Cortex of kidney (tissue), 1 donor: ENCODE data around the gene NGDN.
"Not testable (repeated sequence)": the region's sequence is repeated elsewhere in the genome, so short reads cannot be mapped to it uniquely, and the experiment has no call there.

ENCODE experiments used
- DNase-seq: peaks from one replicate; lab custom pipeline; 2025; lab: John Stamatoyannopoulos, UW

The NGDN gene

GRCh38 chr14:23439107-23439835, 30.2 kb upstream of the NGDN start:
- no peak for DNase-seq

- DNase-seq, result no peak
These were observed 28.4 kb upstream of the NGDN start for GRCh38 chr14:23441076-23441475.

GRCh38 chr14:23442721-23443356, 26.7 kb upstream of the NGDN start:
- no peak for DNase-seq

- DNase-seq, result no peak
These were observed 26.1 kb upstream of the NGDN start for GRCh38 chr14:23443411-23443812.

- no peak for DNase-seq
These were observed 25.6 kb upstream of the NGDN start for GRCh38 chr14:23443881-23444280.

GRCh38 chr14:23444314-23444713, 25.2 kb upstream of the NGDN start:
- DNase-seq, result no peak

GRCh38 chr14:23445773-23446172, 23.7 kb upstream of the NGDN start:
- DNase-seq, result no peak

GRCh38 chr14:23446291-23446851, 23.1 kb upstream of the NGDN start:
- no peak for DNase-seq

- no peak for DNase-seq
These were observed 21.8 kb upstream of the NGDN start for GRCh38 chr14:23447361-23448350.

- DNase-seq, result no peak
These were observed 20.2 kb upstream of the NGDN start for GRCh38 chr14:23449314-23449713.

- DNase-seq, result no peak
These were observed 19.1 kb upstream of the NGDN start for GRCh38 chr14:23450379-23450778.

GRCh38 chr14:23452237-23452636, 17.3 kb upstream of the NGDN start:
- no peak for DNase-seq

- no peak for DNase-seq
These were observed 15.1 kb upstream of the NGDN start for GRCh38 chr14:23454445-23454856.

- DNase-seq, result not testable (repeated sequence)
These were observed 12.5 kb upstream of the NGDN start for GRCh38 chr14:23456883-23457586.

GRCh38 chr14:23457587-23458445, 11.7 kb upstream of the NGDN start:
- DNase-seq, result no peak

GRCh38 chr14:23460960-23461359, 8.5 kb upstream of the NGDN start:
- no peak for DNase-seq

GRCh38 chr14:23464700-23465099, 4.8 kb upstream of the NGDN start:
- DNase-seq, result no peak

- no peak for DNase-seq
These were observed 4.2 kb upstream of the NGDN start for GRCh38 chr14:23465261-23465660.

- no peak for DNase-seq
These were observed 788 bp upstream of the NGDN start for GRCh38 chr14:23468704-23469126.

GRCh38 chr14:23469906-23470403, 452 bp downstream of the NGDN start:
- no peak for DNase-seq
